Endothelial cell (in vitro differentiated cells): ENCODE data around the gene PCDHGA5. TPM values are rescaled to one million over a fixed set of nuclear protein-coding genes. Genes with fewer than 3 reads are reported as not detected.
"Not testable (repeated sequence)": the region's sequence is repeated elsewhere in the genome, so short reads cannot be mapped to it uniquely, and the experiment has no call there.

ENCODE experiments used
- DNase-seq: peaks from one replicate; pipeline ENCODE4 v3.0.0; 2021; ENCODE audit warnings: low spot score
- H3K27ac Mint-ChIP-seq: one replicate; pipeline ENCODE4 v1.8.0; 2021; ENCODE audit warnings: mixed read lengths, inconsistent platforms; ENCODE audit not compliant: unreplicated experiment
- H3K27me3 Mint-ChIP-seq: one replicate; pipeline ENCODE4 v1.8.0; 2021; ENCODE audit warnings: mild to moderate bottlenecking, moderate library complexity, mixed read lengths, inconsistent platforms; ENCODE audit not compliant: unreplicated experiment
- H3K36me3 Mint-ChIP-seq: one replicate; pipeline ENCODE4 v1.8.0; 2021; ENCODE audit warnings: mild to moderate bottlenecking, low read depth, mixed read lengths, inconsistent platforms; ENCODE audit not compliant: unreplicated experiment
- H3K4me1 Mint-ChIP-seq: one replicate; pipeline ENCODE4 v1.8.0; 2021; ENCODE audit warnings: mild to moderate bottlenecking, mixed read lengths, inconsistent platforms; ENCODE audit not compliant: unreplicated experiment
- H3K4me3 Mint-ChIP-seq: one replicate; pipeline ENCODE4 v1.8.0; 2021; ENCODE audit warnings: mild to moderate bottlenecking, mixed read lengths, inconsistent platforms; ENCODE audit not compliant: unreplicated experiment
- H3K9me3 Mint-ChIP-seq: one replicate; pipeline ENCODE4 v1.8.0; 2021; ENCODE audit warnings: mixed read lengths, inconsistent platforms; ENCODE audit not compliant: unreplicated experiment
- total RNA-seq: library from RNA; stranded (reverse); fragmentation: NEBNext Ultra II Directional; extraction: Animal tissue kit (Norgen Biotek cat#: 25700); gene quantifications from one replicate; pipeline ENCODE4 v1.2.1, GENCODE V29; 2021; ENCODE audit not compliant: unreplicated experiment
- TF ChIP-seq, protein P1 (sequence below): fragments of 200-600 bp; sonication (generic); IDR thresholded peaks from one replicate; pipeline ENCODE4 v1.5.0; 2021; ENCODE audit warnings: antibody characterized with exemption; ENCODE audit not compliant: unreplicated experiment

PCDHGA5 gene
- total RNA-seq, 1 donor from 2014 or later, result 2.4 TPM

GRCh38 chr5:141392429-141393198 lies 28.7 kb downstream of the PCDHGA5 start, which contains the start of gene PCDHGA8:
Gene PCDHGA8 (plus strand): TSS chr5:141392633. CDS start chr5:141392814, 181 bp downstream.
- Mint-ChIP-seq H3K4me3 (peak within 1 kb of the TSS; percentile 56), H3K4me1 (peaks cover 3% of the 10 kb centered on the region), H3K27ac (no peak within 1 kb of the TSS), H3K9me3 (peaks cover 37% of the 10 kb centered on the region), H3K27me3 (peaks cover 4% of the 10 kb centered on the region), H3K36me3 (peaks cover 69% of the 10 kb centered on the region)
- TF ChIP-seq, protein P1, sequence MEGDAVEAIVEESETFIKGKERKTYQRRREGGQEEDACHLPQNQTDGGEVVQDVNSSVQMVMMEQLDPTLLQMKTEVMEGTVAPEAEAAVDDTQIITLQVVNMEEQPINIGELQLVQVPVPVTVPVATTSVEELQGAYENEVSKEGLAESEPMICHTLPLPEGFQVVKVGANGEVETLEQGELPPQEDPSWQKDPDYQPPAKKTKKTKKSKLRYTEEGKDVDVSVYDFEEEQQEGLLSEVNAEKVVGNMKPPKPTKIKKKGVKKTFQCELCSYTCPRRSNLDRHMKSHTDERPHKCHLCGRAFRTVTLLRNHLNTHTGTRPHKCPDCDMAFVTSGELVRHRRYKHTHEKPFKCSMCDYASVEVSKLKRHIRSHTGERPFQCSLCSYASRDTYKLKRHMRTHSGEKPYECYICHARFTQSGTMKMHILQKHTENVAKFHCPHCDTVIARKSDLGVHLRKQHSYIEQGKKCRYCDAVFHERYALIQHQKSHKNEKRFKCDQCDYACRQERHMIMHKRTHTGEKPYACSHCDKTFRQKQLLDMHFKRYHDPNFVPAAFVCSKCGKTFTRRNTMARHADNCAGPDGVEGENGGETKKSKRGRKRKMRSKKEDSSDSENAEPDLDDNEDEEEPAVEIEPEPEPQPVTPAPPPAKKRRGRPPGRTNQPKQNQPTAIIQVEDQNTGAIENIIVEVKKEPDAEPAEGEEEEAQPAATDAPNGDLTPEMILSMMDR, result no peak
- DNase-seq, result no peak

DNA sequence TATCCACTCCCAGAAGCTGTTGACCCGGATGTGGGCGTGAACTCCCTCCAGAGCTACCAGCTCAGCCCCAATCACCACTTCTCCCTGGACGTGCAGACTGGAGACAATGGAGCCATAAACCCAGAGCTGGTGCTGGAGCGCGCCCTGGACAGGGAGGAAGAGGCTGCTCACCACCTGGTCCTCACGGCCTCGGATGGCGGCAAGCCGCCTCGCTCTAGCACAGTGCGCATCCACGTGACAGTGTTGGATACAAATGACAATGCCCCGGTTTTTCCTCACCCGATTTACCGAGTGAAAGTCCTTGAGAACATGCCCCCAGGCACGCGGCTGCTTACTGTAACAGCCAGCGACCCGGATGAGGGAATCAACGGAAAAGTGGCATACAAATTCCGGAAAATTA lies 29.3 kb downstream of the PCDHGA5 start:
- Mint-ChIP-seq H3K27ac (no peak overlapping the region), H3K4me3 (peak overlapping the region; percentile 56), H3K9me3 (peaks cover 36% of the 10 kb centered on the region), H3K27me3 (peaks cover 4% of the 10 kb centered on the region), H3K4me1 (peaks cover 3% of the 10 kb centered on the region), H3K36me3 (peaks cover 66% of the 10 kb centered on the region)
- TF ChIP-seq, protein P1, result no peak
- DNase-seq, result no peak

DNA sequence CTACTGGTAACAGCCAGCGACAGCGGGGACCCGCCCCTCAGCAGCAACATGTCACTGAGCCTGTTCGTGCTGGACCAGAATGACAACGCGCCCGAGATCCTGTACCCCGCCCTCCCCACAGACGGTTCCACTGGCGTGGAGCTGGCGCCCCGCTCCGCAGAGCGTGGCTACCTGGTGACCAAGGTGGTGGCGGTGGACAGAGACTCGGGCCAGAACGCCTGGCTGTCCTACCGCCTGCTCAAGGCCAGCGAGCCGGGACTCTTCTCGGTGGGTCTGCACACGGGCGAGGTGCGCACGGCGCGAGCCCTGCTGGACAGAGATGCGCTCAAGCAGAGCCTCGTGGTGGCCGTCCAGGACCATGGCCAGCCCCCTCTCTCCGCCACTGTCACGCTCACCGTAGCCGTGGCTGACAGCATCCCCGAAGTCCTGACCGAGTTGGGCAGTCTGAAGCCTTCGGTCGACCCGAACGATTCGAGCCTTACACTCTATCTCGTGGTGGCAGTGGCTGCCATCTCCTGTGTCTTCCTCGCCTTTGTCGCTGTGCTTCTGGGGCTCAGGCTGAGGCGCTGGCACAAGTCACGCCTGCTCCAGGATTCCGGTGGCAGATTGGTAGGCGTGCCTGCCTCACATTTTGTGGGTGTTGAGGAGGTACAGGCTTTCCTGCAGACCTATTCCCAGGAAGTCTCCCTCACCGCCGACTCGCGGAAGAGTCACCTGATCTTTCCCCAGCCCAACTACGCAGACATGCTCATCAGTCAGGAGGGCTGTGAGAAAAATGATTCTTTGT lies 30.6 kb downstream of the PCDHGA5 start:
- H3K27me3 Mint-ChIP-seq, H3K4me1 Mint-ChIP-seq, H3K27ac Mint-ChIP-seq, DNase-seq: not testable (repeated sequence)
- H3K4me3 Mint-ChIP-seq, result peak overlapping the region; percentile 56
- H3K9me3 Mint-ChIP-seq, result peaks cover 35% of the 10 kb centered on the region
- peaks cover 63% of the 10 kb centered on the region for H3K36me3 Mint-ChIP-seq

DNA sequence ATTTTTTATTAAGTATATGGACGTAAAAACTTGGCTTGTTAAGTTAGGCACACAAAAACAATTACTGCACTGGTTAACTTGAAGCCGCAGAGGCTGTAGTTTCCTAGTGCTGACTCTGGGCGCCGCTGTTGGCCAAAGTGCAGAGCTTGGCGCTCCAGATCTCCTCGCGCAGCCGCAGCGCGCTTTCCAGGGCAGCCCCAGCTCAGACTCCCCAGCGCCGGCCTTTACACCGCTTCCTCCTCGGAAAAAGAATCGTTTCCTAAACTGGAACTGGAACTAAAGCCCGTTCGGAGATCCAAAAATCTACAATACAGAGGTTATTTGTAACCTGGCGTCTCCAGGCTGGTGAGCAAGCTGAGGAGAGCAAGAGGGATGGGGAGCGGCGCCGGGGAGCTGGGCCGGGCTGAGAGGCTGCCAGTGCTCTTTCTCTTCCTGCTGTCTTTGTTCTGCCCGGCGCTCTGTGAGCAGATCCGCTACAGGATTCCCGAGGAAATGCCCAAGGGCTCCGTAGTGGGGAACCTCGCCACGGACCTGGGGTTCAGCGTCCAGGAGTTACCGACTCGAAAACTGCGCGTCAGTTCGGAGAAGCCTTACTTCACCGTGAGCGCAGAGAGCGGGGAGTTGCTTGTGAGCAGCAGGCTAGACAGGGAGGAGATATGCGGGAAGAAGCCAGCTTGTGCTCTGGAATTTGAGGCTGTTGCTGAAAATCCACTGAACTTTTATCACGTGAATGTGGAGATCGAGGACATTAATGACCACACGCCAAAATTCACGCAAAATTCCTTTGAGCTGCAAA lies 34.0 kb downstream of the PCDHGA5 start, which contains the start of gene PCDHGB5:
PCDHGB5 (plus strand) TSS at position 192 of the 796 bp plus-strand sequence; CDS start at position 373, 181 bp downstream.
- not testable (repeated sequence) for H3K27me3 Mint-ChIP-seq, DNase-seq, H3K27ac Mint-ChIP-seq, H3K4me1 Mint-ChIP-seq
- Mint-ChIP-seq H3K9me3 (peaks cover 36% of the 10 kb centered on the region), H3K4me3 (peak within 1 kb of the TSS; percentile 77), H3K36me3 (peaks cover 51% of the 10 kb centered on the region)

GRCh38 chr5:141398608-141399007 lies 34.6 kb downstream of the PCDHGA5 start:
- peak overlapping the region; percentile 77 for H3K4me3 Mint-ChIP-seq
- TF ChIP-seq, protein P1, result no peak
- DNase-seq, result no peak
- H3K27ac Mint-ChIP-seq, result no peak overlapping the region
- H3K27me3 Mint-ChIP-seq, result peaks cover 2% of the 10 kb centered on the region
- peaks cover 48% of the 10 kb centered on the region for H3K36me3 Mint-ChIP-seq
- peaks cover 34% of the 10 kb centered on the region for H3K9me3 Mint-ChIP-seq
- H3K4me1 Mint-ChIP-seq, result peaks cover 2% of the 10 kb centered on the region
